IPS DF 6.9 (cell line): Measurements from ENCODE around the gene TXNDC16.

ENCODE experiments used
- DNase-seq: peaks from one replicate; pipeline ENCODE4 v3.0.0-alpha.2; 2013; ENCODE audit warnings: low read depth, low spot score
- H3K27ac ChIP-seq: one replicate; pipeline ENCODE4 v1.5.1; 2013; ENCODE audit warnings: low read length, control low read depth
- H3K27me3 ChIP-seq: 2 replicates; pipeline ENCODE4 v1.6.1; 2013; ENCODE audit warnings: mild to moderate bottlenecking, low read length; ENCODE audit not compliant: control insufficient read depth, insufficient read depth
- H3K36me3 ChIP-seq: 2 replicates; pipeline ENCODE4 v1.6.1; 2013; ENCODE audit warnings: low read length; ENCODE audit not compliant: control insufficient read depth, insufficient read depth
- H3K4me1 ChIP-seq: 2 replicates; pipeline ENCODE4 v1.6.1; 2013; ENCODE audit warnings: low read length; ENCODE audit not compliant: control insufficient read depth, insufficient read depth
- H3K4me3 ChIP-seq: 2 replicates; pipeline ENCODE4 v1.5.1; 2013; ENCODE audit warnings: mild to moderate bottlenecking, low read length
- H3K9me3 ChIP-seq: 2 replicates; pipeline ENCODE4 v1.6.1; 2013; ENCODE audit warnings: low read length, inconsistent platforms; ENCODE audit not compliant: control insufficient read depth, insufficient read depth
- WGBS: extraction: QIAGEN DNeasy Blood & Tissue Kit; methylation state at CpG from one replicate; pipeline ENCODE4 v1.1.7; 2013; ENCODE audit warnings: mixed read lengths, missing lambda C conversion rate; ENCODE audit not compliant: insufficient read length, insufficient coverage; 5-methylcytosine and 5-hydroxymethylcytosine counted together

The TXNDC16 gene

DNA sequence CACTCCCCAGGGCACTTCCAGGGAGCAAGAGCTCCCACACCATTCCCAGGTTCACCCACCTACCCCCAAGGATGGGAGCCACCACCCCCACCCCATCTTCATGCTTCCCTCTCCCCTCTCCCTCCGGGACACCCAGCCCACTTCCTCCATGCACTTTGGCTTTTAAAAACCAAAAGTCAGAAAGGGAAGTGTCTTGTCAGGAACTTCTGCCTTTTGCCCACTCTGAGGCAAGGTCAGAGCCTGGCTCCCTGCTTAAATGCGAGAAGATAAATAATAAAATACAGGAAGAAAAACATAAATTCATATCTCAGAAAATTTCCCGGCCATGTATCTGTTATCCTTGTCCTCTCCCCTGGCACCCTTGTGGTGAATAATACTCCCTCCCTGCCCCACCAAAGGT lies 156.6 kb downstream of the TXNDC16 start:
- no peak for DNase-seq
- no CpG with 5 or more reads among the region's 3 CpGs for WGBS
- no peak overlapping the region for H3K4me3 ChIP-seq
- no peaks in the 10 kb centered on the region for H3K4me1 ChIP-seq
- H3K36me3 ChIP-seq, result no peaks in the 10 kb centered on the region
- no peaks in the 10 kb centered on the region for H3K27me3 ChIP-seq
- no peaks in the 10 kb centered on the region for H3K9me3 ChIP-seq
- no peak overlapping the region for H3K27ac ChIP-seq

DNA sequence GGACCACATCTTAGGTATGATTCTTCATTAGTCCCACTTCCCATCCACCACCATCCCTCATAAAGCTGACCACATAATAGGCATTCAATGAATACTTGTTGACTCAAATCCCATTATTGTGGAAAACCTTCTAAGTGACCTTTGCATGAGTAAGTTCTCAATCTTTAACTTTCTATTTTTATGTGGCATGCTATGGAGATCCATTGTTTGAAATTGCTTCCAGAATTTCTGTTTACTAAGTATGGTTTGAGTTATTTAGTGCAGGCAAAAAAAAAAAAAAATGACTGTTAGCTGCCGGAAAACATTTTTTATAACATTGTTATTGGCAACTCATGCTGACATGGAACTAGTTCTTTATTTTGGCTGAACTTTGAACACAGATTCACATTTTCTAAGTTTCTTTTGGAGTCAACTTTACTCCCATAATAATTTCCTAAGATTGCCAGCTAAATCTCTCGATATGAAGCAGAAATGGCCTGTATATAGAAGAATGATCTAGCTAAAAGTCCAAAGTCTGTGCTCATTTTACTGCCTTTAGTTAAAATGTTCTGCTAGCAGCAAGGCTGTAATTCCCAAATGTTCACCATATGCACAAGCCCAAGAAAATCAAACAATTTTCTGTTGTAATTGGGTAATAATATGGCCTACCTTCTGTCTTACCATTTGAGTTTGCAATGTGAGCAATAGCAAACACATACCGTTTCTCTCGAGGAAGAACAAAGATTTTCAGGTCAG lies 160.3 kb downstream of the TXNDC16 start:
- Histone ChIP-seq H3K36me3 (no peaks in the 10 kb centered on the region), H3K4me1 (no peaks in the 10 kb centered on the region), H3K9me3 (no peaks in the 10 kb centered on the region), H3K4me3 (no peak overlapping the region), H3K27ac (no peak overlapping the region), H3K27me3 (no peaks in the 10 kb centered on the region)
- DNase-seq, result no peak
- WGBS, result no CpG with 5 or more reads among the region's 4 CpGs
